ENCODE data around the gene SF1.

The SF1 gene

DNA sequence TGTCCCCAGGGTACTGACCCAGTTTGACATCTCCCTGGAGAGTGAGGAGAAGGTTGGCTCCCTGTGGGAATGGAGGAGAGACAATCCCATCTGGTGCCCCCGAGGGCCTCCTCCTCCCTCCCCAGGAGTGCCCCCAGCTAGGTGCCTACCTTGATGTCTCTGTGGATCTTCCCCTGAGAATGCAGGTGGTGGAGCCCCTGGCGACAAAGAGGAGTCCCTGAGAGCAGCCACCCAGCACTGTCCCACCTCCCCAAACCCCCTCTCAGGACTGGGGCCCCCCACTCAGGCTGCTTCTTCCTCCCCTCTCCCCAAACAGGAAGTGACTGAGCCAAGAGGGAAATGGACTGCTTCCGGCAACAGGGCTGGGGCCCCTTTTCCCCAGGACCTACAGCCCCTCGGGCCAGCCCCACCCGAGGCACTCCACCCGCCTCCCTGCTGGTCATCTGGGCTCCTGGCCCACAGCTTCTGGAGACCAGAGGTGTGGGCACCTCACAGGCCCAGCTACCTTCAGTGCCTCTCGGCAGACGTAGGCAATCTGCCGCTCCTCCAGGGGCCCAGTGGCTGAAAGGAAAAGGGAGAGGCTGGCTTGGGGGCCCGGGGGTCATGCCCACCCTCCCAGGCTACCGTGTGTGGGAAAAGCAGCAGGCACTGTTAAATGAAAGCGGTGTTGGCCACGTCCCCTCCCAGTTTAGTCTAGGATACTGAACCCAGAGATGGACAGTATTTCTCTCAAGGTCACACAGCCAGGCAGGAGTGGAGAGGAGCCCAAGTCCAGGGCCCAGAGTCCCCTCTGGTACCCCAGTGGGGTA is 23.4 kb upstream of the SF1 start:
- DNase-seq (ENCODE audit: low read depth in 2 of 2): no peak

DNA sequence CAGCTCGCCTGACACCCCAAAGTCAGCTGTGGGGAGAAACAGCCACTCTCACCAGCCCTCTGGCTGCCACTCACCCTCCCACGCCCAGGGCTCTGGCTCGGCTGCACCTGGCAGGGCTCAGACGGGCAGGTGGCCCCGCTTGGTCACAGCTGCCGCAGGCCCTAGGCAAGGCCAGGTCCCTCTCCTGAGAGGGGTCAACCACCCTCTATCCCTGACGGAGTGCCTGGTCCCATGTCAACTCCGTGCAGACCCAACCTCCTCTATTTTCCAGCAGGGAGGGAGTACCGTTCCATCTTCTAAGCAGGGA is 22.8 kb upstream of the SF1 start:
- no peak for DNase-seq (ENCODE audit: low read depth in 2 of 2)

DNA sequence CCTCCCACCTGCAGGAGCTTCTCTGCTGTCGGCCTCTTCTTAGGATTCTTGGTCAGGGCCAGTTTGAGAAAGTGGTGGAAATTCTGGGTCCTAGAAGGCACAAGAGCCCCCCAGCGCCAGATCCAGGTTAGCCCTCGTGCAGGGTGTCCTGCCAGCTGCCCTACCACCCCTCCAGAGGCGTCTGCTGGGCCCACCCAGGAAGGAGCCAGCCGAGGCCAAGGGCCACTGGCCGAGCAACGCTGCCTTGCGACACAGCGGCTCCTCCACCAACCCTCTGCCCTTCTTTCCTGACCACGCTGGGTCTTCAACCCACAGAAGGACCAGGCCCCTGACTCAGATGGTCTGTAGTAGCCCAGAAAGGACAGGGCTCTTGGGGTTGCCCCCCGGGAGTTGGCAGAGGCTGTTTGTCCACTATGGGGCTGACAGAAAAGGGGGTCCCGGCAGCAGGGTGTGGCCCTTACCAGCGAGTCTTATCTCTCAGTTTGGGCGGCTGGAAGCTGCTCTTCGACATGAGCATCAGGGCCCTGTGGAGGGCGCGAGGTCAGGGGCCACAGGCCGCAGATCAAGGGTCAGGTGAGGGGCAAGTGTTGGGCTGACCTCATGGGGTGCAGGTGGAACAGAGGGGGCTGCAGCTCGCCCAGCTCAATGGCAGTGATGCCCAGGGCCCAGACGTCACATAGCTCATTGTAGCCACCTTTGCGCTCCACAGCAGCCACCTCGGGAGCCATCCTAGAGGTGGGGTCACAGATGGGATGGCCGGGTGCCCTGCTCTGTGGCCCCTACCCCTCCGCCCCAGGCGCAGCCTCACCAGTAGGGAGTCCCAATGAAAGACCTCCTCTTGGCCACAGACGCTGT is 22.2 kb upstream of the SF1 start:
- no peak for DNase-seq (ENCODE audit: low read depth in 2 of 2)

DNA sequence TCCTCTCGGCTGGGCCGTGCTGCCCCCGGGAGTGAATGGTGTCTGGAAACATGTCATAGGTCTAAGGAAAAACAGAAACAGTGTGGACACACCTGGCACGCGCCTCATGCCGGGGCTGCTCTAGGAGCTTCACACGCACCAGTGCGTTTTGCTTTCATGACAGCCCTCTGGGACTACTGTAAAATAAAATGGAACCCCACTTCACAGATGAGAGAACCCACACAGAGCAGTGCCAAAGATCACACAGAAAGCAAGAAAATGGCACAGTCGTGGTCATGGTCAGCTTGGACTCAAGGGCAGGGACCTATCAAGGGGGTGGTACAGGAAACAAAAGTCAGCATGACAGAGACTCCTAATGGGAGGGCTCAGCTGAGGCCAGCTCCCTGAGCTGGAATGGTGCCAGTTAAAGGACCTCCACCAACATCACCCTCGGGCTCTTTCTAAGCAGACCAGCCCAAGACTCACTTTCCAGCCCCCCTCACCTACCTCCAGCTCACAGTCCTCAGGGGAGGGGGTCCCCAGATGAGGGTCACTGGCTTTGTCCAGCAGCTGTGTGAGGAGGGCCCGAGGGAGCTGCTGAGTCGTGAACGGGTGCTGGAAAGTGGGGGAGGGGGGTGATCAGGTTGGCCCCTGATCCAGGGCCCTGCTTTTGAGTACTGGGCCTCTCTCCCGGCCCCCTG is 21.4 kb upstream of the SF1 start:
- no peak for DNase-seq (ENCODE audit: low read depth in 2 of 2)

DNA sequence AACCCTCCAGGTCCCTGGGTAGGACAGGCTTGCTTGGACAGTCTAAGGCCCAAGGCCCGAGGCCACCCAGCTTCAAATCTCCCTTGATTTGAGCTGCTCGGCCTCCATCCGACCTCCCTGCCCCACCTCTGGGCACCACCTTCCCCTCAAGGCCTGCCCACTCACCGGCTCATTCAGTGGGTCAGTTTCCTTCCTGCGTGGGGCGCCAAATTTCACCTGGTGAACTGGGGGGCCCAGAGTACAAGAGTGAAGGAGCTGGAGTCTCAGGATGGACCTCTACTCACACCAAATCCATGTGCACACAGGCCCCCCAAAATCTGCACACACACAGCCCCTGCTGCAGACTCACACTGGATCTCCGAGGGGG is 20.9 kb upstream of the SF1 start:
- no peak for DNase-seq (ENCODE audit: low read depth in 2 of 2)

DNA sequence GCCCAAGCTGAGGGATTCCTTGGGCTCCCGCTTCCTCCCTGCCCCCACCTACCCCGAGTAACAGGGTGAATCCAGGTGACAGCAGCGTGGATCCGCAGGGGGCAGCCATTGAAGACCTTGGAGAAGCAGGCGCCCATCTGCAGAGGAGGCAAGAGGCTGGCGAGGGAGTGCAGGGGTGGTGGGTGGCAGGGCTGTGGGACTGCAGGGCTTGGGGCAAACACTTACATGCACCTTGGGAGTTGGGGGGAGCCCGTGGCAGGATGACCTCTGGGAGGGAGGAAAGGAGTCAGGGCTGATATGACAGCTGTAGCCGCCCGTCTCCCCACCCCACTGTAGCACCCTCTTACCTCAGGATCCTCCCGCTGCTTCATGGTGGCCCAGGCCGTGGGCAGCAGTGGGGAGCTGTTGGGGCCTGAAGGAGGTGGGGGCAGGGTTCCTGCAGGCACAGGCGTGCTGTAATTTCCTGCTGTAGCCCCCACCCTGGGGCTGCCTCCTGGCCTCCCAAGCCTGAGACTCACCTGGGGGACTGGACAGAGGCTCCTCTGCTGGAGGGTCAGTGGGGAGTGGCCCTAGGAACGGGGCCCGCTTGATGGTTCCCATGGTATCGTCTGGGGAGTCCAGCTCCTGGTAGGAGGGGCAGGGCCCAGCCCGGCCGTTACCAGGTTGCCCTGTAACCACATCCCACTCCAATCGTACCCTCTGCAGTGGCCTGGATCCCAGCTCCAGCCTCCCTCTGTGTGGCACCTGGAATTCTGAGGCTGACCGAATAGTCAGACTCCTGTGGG is 18.6 kb upstream of the SF1 start:
- no peak for DNase-seq (ENCODE audit: low read depth in 2 of 2)

DNA sequence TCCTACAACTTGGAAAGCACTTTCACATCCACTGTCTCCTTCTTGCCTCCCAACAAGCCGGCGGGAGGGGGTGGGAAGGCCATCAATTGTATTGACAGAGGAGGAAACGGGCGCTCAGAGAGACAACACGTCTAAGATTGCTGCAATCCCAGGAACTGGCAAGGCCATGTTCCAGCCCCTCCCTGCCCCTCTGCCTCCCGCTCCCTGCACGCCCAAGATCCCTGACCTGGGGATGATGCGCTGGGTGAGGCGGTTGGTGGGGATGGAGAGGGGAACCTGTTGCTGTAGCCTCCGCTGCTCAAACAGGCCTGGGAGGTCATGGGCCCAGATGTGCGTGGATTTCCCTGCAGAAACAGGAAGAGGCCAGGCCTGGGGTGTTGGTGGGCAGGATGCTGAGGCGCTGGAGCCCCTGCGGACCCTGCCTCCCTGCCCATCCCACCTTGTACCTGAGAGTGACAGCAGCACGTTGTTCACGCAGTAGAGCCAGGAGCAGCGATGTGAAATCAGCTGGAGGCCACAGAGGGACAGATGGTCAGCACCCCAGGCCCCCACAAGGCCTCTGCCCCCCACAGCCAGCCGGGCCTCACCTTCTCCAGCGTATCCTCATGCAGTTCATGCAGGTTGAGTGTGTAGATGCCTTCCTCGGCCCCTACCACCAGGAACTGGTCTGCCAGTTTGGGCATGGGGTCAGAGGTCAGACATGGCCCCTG is 17.9 kb upstream of the SF1 start:
- no peak for DNase-seq (ENCODE audit: low read depth in 2 of 2)

DNA sequence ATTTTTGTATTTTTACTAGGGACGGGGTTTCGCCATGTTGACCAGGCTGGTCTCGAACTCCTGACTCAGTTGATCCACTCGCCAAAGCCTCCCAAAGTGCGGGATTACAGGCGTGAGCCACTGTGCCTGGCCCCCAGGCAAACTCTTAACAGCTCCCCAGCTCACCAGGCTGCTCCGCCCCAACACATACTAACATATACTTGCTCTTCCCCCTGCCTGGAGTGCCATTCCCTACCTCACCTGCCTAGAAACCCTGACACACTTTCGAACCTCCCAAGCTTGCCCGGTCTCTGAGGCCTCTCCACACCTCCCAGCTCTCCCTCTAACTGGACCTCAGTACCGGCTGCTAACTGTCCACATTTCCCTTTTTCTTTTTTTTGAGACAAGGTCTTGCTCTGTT is 16.2 kb upstream of the SF1 start:
- DNase-seq (ENCODE audit: low read depth in 2 of 2): no peak

DNA sequence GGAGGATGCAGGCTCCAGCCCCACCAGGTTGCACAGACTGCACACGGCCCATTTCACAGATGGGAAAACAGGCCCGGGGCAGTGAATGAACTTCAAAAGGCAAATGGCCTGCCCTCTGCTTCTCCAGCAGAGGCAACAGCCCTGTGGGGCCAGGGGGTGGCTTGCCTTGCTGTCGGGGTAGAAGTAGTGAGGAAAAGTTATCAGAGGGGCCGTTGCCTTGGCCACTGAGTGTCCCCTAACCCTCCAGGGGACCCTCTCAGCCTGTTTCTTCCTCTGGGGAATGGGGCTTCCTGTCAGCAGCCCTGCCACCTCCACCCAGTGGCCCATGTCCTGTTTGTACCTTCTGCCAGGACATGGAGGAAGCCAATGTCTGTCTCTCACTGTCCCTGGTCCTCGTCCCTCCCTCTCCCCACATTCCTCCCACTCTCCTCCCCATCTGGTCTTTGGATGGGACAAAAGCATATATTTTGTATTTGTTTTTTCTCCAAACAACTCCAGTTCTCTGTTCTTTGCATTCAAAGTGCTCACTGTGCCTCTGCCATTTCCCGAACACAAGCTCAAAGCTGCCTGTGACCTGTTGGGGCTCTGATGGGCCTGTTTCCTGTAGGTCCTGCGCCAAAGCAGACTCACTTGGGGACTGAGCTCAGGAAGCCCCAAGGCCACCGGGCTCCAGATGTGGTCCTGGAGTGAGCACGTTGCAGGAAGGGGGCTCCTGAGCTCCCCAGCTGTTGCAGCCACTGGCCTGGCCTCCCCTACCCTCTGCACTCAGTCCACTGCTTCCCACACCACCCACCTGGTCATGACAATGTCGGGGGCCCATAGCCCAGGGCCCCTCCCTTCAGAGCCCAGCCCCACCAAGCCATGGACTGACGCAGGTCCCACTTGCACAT is 15.2 kb upstream of the SF1 start:
- DNase-seq (ENCODE audit: low read depth in 2 of 2): no peak

DNA sequence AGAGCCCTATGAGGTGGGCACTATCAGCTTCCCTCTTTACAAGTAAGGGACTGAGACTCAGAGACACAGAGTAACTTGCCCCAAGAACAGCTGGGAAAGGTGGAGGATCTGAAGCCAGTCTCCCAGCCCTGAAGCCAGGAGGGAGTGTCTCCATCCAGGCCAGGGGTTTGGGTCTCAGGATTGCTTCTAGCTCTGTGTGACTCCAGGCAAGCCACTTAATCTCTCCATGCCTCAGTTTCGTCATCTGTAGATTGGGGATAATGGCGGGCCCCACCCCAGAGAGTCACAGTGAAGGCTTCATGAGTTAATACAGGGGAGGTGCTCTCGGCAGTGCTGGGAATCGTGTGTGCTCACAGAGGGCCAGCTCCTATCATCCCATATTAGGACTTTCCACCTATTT is 14.1 kb upstream of the SF1 start:
- no peak for DNase-seq (ENCODE audit: low read depth in 2 of 2)

DNA sequence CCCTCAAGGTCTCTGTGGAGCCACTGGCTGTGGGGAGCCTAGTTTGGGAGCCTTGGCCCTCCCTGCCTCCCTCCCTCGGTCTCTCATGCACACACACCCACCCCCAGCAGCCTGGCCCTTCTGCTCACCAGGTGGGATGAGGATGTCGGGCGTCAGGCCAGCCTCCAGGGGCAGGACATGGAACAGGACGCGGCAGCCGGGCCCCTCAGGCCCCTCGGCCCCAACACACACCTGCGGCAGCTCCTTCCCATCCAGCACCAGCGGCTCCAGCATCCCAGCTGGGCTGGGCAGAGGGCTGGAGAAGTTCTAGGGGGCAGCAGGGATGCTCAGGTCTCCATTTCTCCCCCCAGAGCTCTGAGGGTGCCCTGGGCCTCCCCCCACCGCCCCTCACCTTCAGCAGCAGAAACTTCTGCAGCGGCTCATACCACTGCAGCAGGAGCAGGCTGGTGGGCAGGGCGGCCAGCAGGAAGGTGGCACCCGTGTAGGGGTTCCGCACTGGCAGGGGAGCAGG is 13.5 kb upstream of the SF1 start:
- DNase-seq (ENCODE audit: low read depth in 2 of 2): no peak

DNA sequence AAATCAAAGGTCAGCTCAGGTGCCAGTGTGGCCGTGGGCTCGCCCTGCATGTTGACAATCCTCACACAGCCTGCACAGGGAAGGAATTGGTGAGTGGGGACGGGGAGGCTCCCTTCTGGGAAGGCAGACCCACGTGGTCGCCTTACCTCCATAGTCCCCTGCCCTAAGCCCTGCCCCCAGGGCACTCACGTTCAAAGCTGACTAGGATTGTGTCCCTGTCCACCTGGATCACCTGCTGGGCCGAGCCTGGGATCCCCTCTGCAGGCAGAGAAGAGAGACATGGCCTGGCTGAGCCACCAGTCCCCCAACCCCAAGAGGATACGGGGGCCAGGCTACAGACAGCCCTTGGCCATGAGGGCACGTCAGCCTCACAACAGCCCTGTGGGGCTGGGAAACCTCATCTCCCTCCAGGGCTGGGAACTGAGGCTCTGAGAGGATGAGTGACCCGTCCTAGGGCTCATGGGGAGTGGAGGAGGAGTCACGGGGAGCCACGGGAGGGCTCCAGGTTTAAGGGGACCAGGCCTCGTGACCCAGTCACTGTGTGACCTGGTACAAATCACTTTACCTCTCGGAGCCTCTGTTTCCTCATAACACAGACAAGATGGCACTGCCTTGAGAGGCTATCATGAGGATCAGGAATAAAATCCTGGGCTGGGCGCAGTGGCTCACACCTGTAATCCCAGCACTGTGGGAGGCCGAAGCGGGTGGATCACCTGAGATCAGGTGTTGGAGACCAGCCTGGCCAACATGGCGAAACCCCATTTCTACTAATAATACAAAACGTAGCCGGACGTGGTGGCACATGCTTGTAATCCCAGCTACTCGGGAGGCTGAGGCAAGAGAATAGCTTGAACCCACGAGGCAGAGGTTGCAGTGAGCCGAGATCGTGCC is 12.1 kb upstream of the SF1 start:
- DNase-seq (ENCODE audit: low read depth in 2 of 2): no peak

DNA sequence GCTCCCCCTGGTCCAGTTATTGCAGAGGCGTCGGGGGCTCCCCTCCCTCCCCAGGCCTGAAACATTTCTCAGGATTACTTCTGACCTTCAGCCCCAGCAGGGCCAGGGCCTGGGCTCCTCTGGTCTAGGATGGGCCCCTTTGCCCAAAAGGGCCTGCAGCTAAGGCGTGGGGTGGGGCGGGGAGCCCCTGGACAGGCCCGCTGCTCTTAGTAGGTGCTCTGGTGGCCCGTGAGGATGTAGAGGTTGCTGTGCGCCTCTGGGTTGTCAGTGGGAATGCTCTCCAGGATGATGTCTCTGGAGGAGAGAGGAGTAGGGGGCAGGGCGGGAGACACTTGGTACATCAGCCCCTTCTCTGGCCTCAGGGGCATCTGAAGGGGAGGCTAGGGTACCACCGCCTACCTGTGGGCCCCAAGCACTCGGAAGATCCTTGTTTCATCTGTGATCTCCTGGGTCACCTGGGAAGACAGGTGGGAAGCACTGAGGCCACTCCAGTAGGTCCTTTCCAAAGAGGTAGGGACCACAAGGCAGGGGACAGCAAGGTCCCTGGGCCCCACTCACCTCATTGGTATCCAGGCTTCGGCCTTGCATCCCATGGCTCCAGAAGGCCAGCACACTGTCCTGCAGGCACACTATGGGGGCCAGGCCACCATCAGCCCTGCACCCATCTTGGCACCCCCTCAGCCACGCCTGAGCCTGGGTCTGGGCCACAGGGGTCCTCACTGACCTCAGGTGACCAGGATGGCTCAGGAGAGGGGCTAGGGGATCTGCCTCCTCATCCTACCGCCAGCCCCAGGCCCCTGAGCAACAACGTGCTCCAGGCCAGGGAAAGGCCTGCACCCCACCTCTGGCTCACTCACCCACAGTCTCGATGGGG is 11.2 kb upstream of the SF1 start:
- no peak for DNase-seq (ENCODE audit: low read depth in 2 of 2)

DNA sequence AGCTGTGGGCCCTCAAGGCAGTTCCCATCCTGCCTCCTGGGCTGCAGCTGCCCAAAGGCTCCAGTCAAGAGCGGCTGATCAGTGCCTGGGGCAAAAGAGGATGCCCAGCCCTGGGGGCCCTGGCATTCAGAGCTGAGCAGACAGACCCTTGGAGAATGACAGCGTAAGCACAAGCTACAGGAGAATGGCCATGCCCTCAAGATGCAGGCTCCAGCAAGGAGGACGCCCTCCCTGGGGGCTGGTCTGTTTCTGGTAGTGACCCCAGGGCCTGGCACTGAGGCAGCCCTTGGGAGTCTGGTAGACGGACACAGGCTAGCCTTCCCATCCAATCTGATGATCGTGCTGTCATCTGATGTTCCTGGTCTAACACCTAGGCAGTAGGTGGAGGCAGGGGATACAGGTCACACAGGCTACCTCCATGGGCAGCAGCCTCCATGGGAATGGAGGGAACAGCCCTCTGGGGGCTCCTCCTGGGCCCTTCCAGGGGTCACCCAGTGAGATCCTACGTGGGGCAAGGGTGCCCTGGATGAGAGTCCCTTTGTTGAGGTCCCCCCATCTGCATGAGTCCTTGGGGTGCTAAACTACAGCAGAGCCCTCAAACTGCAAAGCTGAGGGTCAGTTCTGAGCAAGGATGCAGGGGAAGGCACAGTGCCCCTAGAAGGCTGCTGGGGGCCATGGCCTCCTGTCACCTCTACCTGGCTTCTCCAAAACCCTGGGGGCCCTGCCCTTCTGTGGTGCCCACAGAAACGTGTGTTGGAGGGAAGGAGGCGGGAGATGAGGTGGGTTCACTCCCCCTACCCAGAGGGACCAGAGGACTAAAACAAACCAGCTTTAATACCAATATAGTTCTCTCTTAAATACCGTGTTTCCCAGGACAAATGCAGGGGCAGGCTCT is 10.2 kb upstream of the SF1 start:
- no peak for DNase-seq (ENCODE audit: low read depth in 2 of 2)

DNA sequence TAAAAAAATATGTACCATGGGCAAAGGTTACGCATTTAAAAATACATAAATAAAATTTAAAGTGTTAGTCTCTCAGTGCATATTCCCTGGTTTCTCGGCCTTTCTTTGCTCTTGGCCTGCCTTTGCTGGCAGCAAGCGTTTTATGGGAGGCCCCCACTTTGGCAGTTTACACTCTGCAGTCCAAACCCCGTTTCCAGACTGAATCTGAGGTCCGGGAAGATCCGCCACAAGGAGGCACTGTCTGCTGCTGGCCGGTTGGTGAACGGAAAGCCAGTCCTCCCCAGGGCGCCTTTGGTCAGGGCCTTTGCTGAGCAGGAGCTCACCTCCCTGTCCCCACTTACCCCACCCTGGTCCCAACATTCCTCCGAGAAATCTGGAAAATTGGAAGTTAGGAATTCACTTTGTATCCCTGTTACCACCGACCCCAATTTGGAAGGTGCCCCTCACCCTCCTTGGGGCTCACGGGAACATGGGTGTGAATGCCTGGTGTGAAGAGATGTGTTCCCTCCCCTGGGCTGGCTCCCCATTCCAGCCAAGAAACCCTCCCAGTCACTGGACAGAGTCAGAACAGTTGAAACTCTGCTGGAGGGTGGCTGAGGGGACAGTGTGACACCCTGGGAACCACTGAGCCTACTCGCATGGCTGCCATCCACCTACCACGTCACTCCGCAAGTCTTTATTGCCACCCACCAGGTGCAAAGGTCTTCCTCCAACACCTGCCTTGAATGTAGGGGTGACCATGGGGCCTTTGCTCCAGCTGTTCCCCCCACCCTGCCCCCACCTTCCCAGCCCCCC is 9.4 kb upstream of the SF1 start:
- DNase-seq (ENCODE audit: low read depth in 2 of 2): no peak

DNA sequence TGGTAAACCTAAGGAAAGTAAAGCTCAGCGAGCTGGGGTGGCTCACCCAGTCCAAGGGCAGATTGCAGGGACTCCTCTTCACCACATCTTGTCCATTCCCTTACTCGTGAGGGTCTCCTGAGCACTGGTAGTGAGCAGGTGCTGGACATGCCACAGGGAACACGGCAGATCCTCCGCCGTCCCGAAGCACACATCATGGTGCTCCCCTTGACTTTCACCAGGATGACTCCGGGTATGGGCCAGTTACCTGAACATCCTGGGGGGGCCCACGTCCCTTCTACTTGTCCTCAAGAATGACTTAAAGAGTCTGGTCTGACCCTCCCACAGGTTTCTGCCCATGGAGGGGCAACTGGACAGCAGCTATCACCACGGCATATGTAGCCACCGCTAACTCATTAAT is 8.0 kb upstream of the SF1 start:
- no peak for DNase-seq (ENCODE audit: low read depth in 2 of 2)

Data from fibroblast of skin of left biceps (primary cell).